ENCODE data around the gene CES2.
"Not testable (repeated sequence)": the region's sequence is repeated elsewhere in the genome, so short reads cannot be mapped to it uniquely, and the experiment has no call there.

Gene CES2

GRCh38 chr16:66935314-66936011 is at the start of gene CES2:
TSS of gene CES2 (plus strand) at chr16:66935516. CDS start at chr16:66935636, 120 bp downstream.
- no peak for DNase-seq

GRCh38 chr16:66886321-66886720 is 49.0 kb upstream of the CES2 start:
- DNase-seq, result no peak

GRCh38 chr16:66886914-66887313 is 48.4 kb upstream of the CES2 start:
- DNase-seq, result no peak

- no peak for DNase-seq
Observed at GRCh38 chr16:66888647-66889615, 46.4 kb upstream of the CES2 start.

- DNase-seq, result no peak
Observed at GRCh38 chr16:66889622-66890021, 45.7 kb upstream of the CES2 start.

- no peak for DNase-seq
Observed at GRCh38 chr16:66890799-66891198, 44.5 kb upstream of the CES2 start.

GRCh38 chr16:66891360-66891759 is 44.0 kb upstream of the CES2 start:
- DNase-seq, result no peak

- DNase-seq, result no peak
Observed at GRCh38 chr16:66891797-66892196, 43.5 kb upstream of the CES2 start.

GRCh38 chr16:66894055-66894454 is 41.3 kb upstream of the CES2 start:
- no peak for DNase-seq

GRCh38 chr16:66894948-66895688 is 40.2 kb upstream of the CES2 start:
- DNase-seq, result peak; percentile 61

- no peak for DNase-seq
Observed at GRCh38 chr16:66895689-66895979, 39.7 kb upstream of the CES2 start.

GRCh38 chr16:66895999-66896398 is 39.3 kb upstream of the CES2 start:
- no peak for DNase-seq

GRCh38 chr16:66896682-66897081 is 38.6 kb upstream of the CES2 start:
- not testable (repeated sequence) for DNase-seq

GRCh38 chr16:66898207-66898606 is 37.1 kb upstream of the CES2 start:
- DNase-seq, result no peak

- no peak for DNase-seq
Observed at GRCh38 chr16:66898933-66899309, 36.4 kb upstream of the CES2 start.

- DNase-seq, result no peak
Observed at GRCh38 chr16:66899310-66899944, 35.9 kb upstream of the CES2 start.

- DNase-seq, result no peak
Observed at GRCh38 chr16:66899945-66900710, 35.2 kb upstream of the CES2 start.

- DNase-seq, result no peak
Observed at GRCh38 chr16:66900721-66901441, 34.4 kb upstream of the CES2 start.

- no peak for DNase-seq
Observed at GRCh38 chr16:66901626-66902025, 33.7 kb upstream of the CES2 start.

- DNase-seq, result no peak
Observed at GRCh38 chr16:66902648-66903543, 32.4 kb upstream of the CES2 start.
